ENCODE results near the gene CPS1.

CPS1 gene

GRCh38 chr2:210606001-210606400, 49.6 kb downstream of the CPS1 start:
- DNase-seq (ENCODE audit: low read depth in 2 of 2): no peak

GRCh38 chr2:210611466-210611865, 55.1 kb downstream of the CPS1 start:
- no peak for DNase-seq (ENCODE audit: low read depth in 2 of 2)

GRCh38 chr2:210616074-210616473, 59.7 kb downstream of the CPS1 start:
- DNase-seq (ENCODE audit: low read depth in 2 of 2): no peak

- no peak for DNase-seq (ENCODE audit: low read depth in 2 of 2)
Measured at GRCh38 chr2:210617318-210617717, 60.9 kb downstream of the CPS1 start.

- DNase-seq (ENCODE audit: low read depth in 2 of 2): no peak
Measured at GRCh38 chr2:210617732-210618330, 61.4 kb downstream of the CPS1 start.

GRCh38 chr2:210620456-210620855, 64.1 kb downstream of the CPS1 start:
- no peak for DNase-seq (ENCODE audit: low read depth in 2 of 2)

GRCh38 chr2:210623506-210623905, 67.1 kb downstream of the CPS1 start:
- DNase-seq (ENCODE audit: low read depth in 2 of 2): no peak

- DNase-seq (ENCODE audit: low read depth in 2 of 2): no peak
Measured at GRCh38 chr2:210626849-210627248, 70.5 kb downstream of the CPS1 start.

- no peak for DNase-seq (ENCODE audit: low read depth in 2 of 2)
Measured at GRCh38 chr2:210630873-210631560, 74.6 kb downstream of the CPS1 start.

GRCh38 chr2:210633699-210634098, 77.3 kb downstream of the CPS1 start:
- no peak for DNase-seq (ENCODE audit: low read depth in 2 of 2)

- no peak for DNase-seq (ENCODE audit: low read depth in 2 of 2)
Measured at GRCh38 chr2:210635257-210635656, 78.9 kb downstream of the CPS1 start.

- no peak for DNase-seq (ENCODE audit: low read depth in 2 of 2)
Measured at GRCh38 chr2:210642333-210642732, 85.9 kb downstream of the CPS1 start.

GRCh38 chr2:210647151-210647550, 90.8 kb downstream of the CPS1 start:
- DNase-seq (ENCODE audit: low read depth in 2 of 2): no peak

- DNase-seq (ENCODE audit: low read depth in 2 of 2): no peak
Measured at GRCh38 chr2:210654091-210654490, 97.7 kb downstream of the CPS1 start.

GRCh38 chr2:210655229-210655975, 99.0 kb downstream of the CPS1 start:
- no peak for DNase-seq (ENCODE audit: low read depth in 2 of 2)

- DNase-seq (ENCODE audit: low read depth in 2 of 2): no peak
Measured at GRCh38 chr2:210657874-210658273, 101.5 kb downstream of the CPS1 start.

GRCh38 chr2:210660751-210661150, 104.4 kb downstream of the CPS1 start:
- no peak for DNase-seq (ENCODE audit: low read depth in 2 of 2)

GRCh38 chr2:210662560-210662959, 106.2 kb downstream of the CPS1 start:
- no peak for DNase-seq (ENCODE audit: low read depth in 2 of 2)

GRCh38 chr2:210663631-210664089, 107.3 kb downstream of the CPS1 start:
- DNase-seq (ENCODE audit: low read depth in 2 of 2): no peak

GRCh38 chr2:210667711-210668110, 111.3 kb downstream of the CPS1 start:
- no peak for DNase-seq (ENCODE audit: low read depth in 2 of 2)

- DNase-seq (ENCODE audit: low read depth in 2 of 2): no peak
Measured at GRCh38 chr2:210671065-210671464, 114.7 kb downstream of the CPS1 start.

- no peak for DNase-seq (ENCODE audit: low read depth in 2 of 2)
Measured at GRCh38 chr2:210673117-210673516, 116.7 kb downstream of the CPS1 start.

- DNase-seq (ENCODE audit: low read depth in 2 of 2): no peak
Measured at GRCh38 chr2:210676067-210676466, 119.7 kb downstream of the CPS1 start.
